Astrocyte (in vitro differentiated cells and primary cell): ENCODE data around the gene GHDC. TPM values are rescaled to one million over a fixed set of nuclear protein-coding genes. Genes with fewer than 3 reads are reported as not detected.

Source experiments
- DNase-seq: peaks from one replicate; pipeline ENCODE4 v3.0.0-alpha.2; 2010; ENCODE audit warnings: low read depth
- FAIRE-seq: peaks from 2 replicates; lab custom pipeline; 2011; peaks lifted over from hg19 to GRCh38; lab: Jason Lieb, UNC
- H2AFZ ChIP-seq: 2 replicates; pipeline ENCODE4 v1.6.0; 2012; ENCODE audit warnings: low read depth, low read length, inconsistent platforms
- H3K27ac ChIP-seq: 2 replicates; pipeline ENCODE4 v1.5.1; 2011; ENCODE audit warnings: low read depth, low read length, inconsistent platforms
- H3K27me3 ChIP-seq: 2 replicates; pipeline ENCODE4 v1.6.0; 2011; ENCODE audit warnings: low read length, inconsistent platforms; ENCODE audit not compliant: insufficient read depth
- H3K36me3 ChIP-seq: 2 replicates; pipeline ENCODE4 v1.5.1; 2011; ENCODE audit warnings: low read length, inconsistent platforms; ENCODE audit not compliant: insufficient read depth
- H3K4me1 ChIP-seq: 2 replicates; pipeline ENCODE4 v1.5.1; 2011; ENCODE audit warnings: low read length, inconsistent platforms; ENCODE audit not compliant: insufficient read depth
- H3K4me2 ChIP-seq: 2 replicates; pipeline ENCODE4 v1.6.0; 2012; ENCODE audit warnings: low read length, inconsistent platforms
- H3K4me3 ChIP-seq: 2 replicates; pipeline ENCODE4 v1.5.1; 2011; ENCODE audit warnings: low read depth, mild to moderate bottlenecking, low read length, inconsistent platforms; ENCODE audit not compliant: insufficient read depth
- H3K79me2 ChIP-seq: 2 replicates; pipeline ENCODE4 v1.6.0; 2012; ENCODE audit warnings: mild to moderate bottlenecking, low read length, inconsistent platforms; ENCODE audit not compliant: insufficient read depth
- H3K9ac ChIP-seq: 2 replicates; pipeline ENCODE4 v1.6.0; 2012; ENCODE audit warnings: mild to moderate bottlenecking, low read length, inconsistent platforms
- H3K9me3 ChIP-seq: 2 replicates; pipeline ENCODE4 v1.5.1; 2012; ENCODE audit warnings: low read depth, mild to moderate bottlenecking, low read length, inconsistent platforms; ENCODE audit not compliant: insufficient read depth
- H4K20me1 ChIP-seq: 2 replicates; pipeline ENCODE4 v1.6.0; 2012; ENCODE audit warnings: low read length, inconsistent platforms; ENCODE audit not compliant: insufficient read depth
- H3K27ac Mint-ChIP-seq: one replicate; pipeline ENCODE4 v1.8.0; 2021; ENCODE audit warnings: mild to moderate bottlenecking, mixed read lengths; ENCODE audit not compliant: unreplicated experiment
- H3K27me3 Mint-ChIP-seq: one replicate; pipeline ENCODE4 v1.8.0; 2021; ENCODE audit warnings: low read depth, mixed read lengths; ENCODE audit not compliant: unreplicated experiment
- H3K36me3 Mint-ChIP-seq: one replicate; pipeline ENCODE4 v1.8.0; 2021; ENCODE audit warnings: low read depth, mixed read lengths; ENCODE audit not compliant: unreplicated experiment
- H3K4me1 Mint-ChIP-seq: one replicate; pipeline ENCODE4 v1.8.0; 2021; ENCODE audit warnings: low read depth, mixed read lengths; ENCODE audit not compliant: unreplicated experiment
- H3K4me3 Mint-ChIP-seq: one replicate; pipeline ENCODE4 v1.8.0; 2021; ENCODE audit warnings: mild to moderate bottlenecking, moderate library complexity, mixed read lengths; ENCODE audit not compliant: unreplicated experiment
- H3K9me3 Mint-ChIP-seq: one replicate; pipeline ENCODE4 v1.8.0; 2021; ENCODE audit warnings: mild to moderate bottlenecking, mixed read lengths; ENCODE audit not compliant: unreplicated experiment
- CTCF ChIP-seq: IDR thresholded peaks from 2 replicates; pipeline ENCODE4 v1.5.1; 2011; ENCODE audit warnings: low read depth, mild to moderate bottlenecking, inconsistent platforms, low read length, moderate library complexity; ENCODE audit not compliant: insufficient read depth
- EZH2 ChIP-seq: IDR thresholded peaks from 2 replicates; pipeline ENCODE4 v1.6.1; 2012; ENCODE audit warnings: mild to moderate bottlenecking, low read length, inconsistent platforms; ENCODE audit not compliant: insufficient read depth
- total RNA-seq: library from RNA; stranded (reverse); gene quantifications from 2 replicates; pipeline ENCODE4 v1.2.1, GENCODE V29; 2021

GHDC gene
- total RNA-seq, 1 donor from 2014 or later: 0.64 TPM

GRCh38 chr17:42192189-42193126 lies 1.8 kb downstream of the GHDC start:
- Mint-ChIP-seq H3K27ac (no peak overlapping the region), H3K27me3 (peaks cover 12% of the 10 kb centered on the region), H3K36me3 (no peaks in the 10 kb centered on the region), H3K4me1 (no peaks in the 10 kb centered on the region), H3K4me3 (no peak overlapping the region), H3K9me3 (no peaks in the 10 kb centered on the region)
- H3K27ac ChIP-seq: no peak overlapping the region
- no peaks in the 10 kb centered on the region for H3K27me3 ChIP-seq
- no peak for TF ChIP-seq EZH2
- TF ChIP-seq CTCF: no peak
- H3K36me3 ChIP-seq: no peaks in the 10 kb centered on the region
- no peak overlapping the region for H3K4me2 ChIP-seq
- FAIRE-seq: no peak
- H3K9me3 ChIP-seq: no peaks in the 10 kb centered on the region
- no peaks in the 10 kb centered on the region for H4K20me1 ChIP-seq
- H3K79me2 ChIP-seq: no peaks in the 10 kb centered on the region
- H3K9ac ChIP-seq: no peak overlapping the region
- DNase-seq: no peak
- no peak overlapping the region for H3K4me3 ChIP-seq
- H3K4me1 ChIP-seq: no peaks in the 10 kb centered on the region
- no peak overlapping the region for H2AFZ ChIP-seq

- H3K79me2 ChIP-seq: no peaks in the 10 kb centered on the region
- no peaks in the 10 kb centered on the region for H3K4me1 Mint-ChIP-seq
- no peak for FAIRE-seq
- H3K27ac ChIP-seq: no peak overlapping the region
- no peaks in the 10 kb centered on the region for H3K27me3 ChIP-seq
- no peak overlapping the region for H3K27ac Mint-ChIP-seq
- H3K4me3 ChIP-seq: no peak overlapping the region
- no peaks in the 10 kb centered on the region for H3K4me1 ChIP-seq
- no peak overlapping the region for H3K9ac ChIP-seq
- no peaks in the 10 kb centered on the region for H3K9me3 Mint-ChIP-seq
- no peak overlapping the region for H3K4me3 Mint-ChIP-seq
- H3K27me3 Mint-ChIP-seq: peaks cover 12% of the 10 kb centered on the region
- no peak for DNase-seq
- no peaks in the 10 kb centered on the region for H3K9me3 ChIP-seq
- TF ChIP-seq CTCF: no peak
- no peak for TF ChIP-seq EZH2
- H3K4me2 ChIP-seq: no peak overlapping the region
- no peaks in the 10 kb centered on the region for H4K20me1 ChIP-seq
- no peaks in the 10 kb centered on the region for H3K36me3 Mint-ChIP-seq
- H3K36me3 ChIP-seq: no peaks in the 10 kb centered on the region
- no peak overlapping the region for H2AFZ ChIP-seq
These were observed 3.1 kb downstream of the GHDC start for GRCh38 chr17:42191275-42191608.
